Chondrocyte (in vitro differentiated cells): Measurements from ENCODE around the gene SLC44A3. TPM values are rescaled to one million over a fixed set of nuclear protein-coding genes. Genes with fewer than 3 reads are reported as not detected.

Experiments used
- DNase-seq: peaks from one replicate; pipeline ENCODE4 v3.0.0; 2021; ENCODE audit warnings: mixed read lengths, low spot score
- H3K27ac Mint-ChIP-seq: one replicate; pipeline ENCODE4 v1.8.0; 2021; ENCODE audit warnings: mild to moderate bottlenecking, moderate library complexity, mixed read lengths; ENCODE audit not compliant: unreplicated experiment
- H3K27me3 Mint-ChIP-seq: 2 replicates; pipeline ENCODE4 v1.8.0; 2021; ENCODE audit warnings: low read depth, mixed read lengths
- H3K36me3 Mint-ChIP-seq: 2 replicates; pipeline ENCODE4 v1.8.0; 2021; ENCODE audit warnings: low read depth, mixed read lengths
- H3K4me1 Mint-ChIP-seq: 2 replicates; pipeline ENCODE4 v1.8.0; 2021; ENCODE audit warnings: low read depth, mild to moderate bottlenecking, mixed read lengths
- H3K4me3 Mint-ChIP-seq: one replicate; pipeline ENCODE4 v1.8.0; 2021; ENCODE audit warnings: mild to moderate bottlenecking, moderate library complexity, mixed read lengths; ENCODE audit not compliant: unreplicated experiment
- H3K9me3 Mint-ChIP-seq: 2 replicates; pipeline ENCODE4 v1.8.0; 2021; ENCODE audit warnings: low read depth, mixed read lengths
- CTCF ChIP-seq: fragments of 200-600 bp; sonication (generic); IDR thresholded peaks from 2 replicates; pipeline ENCODE4 v1.5.0; 2021; ENCODE audit warnings: antibody characterized with exemption, mild to moderate bottlenecking, moderate library complexity
- total RNA-seq: library from RNA; stranded (reverse); gene quantifications from 3 replicates; pipeline ENCODE4 v1.2.1, GENCODE V29; 2021

Gene SLC44A3
- total RNA-seq, 1 donor from 2014 or later = 2.5 TPM

- no peak for DNase-seq
- Mint-ChIP-seq H3K27me3 (no peaks in the 10 kb centered on the region), H3K27ac (no peak overlapping the region), H3K4me1 (peaks cover 24% of the 10 kb centered on the region), H3K4me3 (no peak overlapping the region), H3K9me3 (no peaks in the 10 kb centered on the region), H3K36me3 (no peaks in the 10 kb centered on the region)
- TF ChIP-seq CTCF = no peak
Measured at GRCh38 chr1:94804442-94804837, 15.7 kb upstream of the SLC44A3 start.

- H3K27me3 Mint-ChIP-seq = no peaks in the 10 kb centered on the region
- peak; percentile 99 for TF ChIP-seq CTCF
- no peaks in the 10 kb centered on the region for H3K36me3 Mint-ChIP-seq
- DNase-seq = no peak
- H3K4me1 Mint-ChIP-seq = peaks cover 21% of the 10 kb centered on the region
- no peak overlapping the region for H3K27ac Mint-ChIP-seq
- no peaks in the 10 kb centered on the region for H3K9me3 Mint-ChIP-seq
- no peak overlapping the region for H3K4me3 Mint-ChIP-seq
Measured at GRCh38 chr1:94805912-94806311, 14.2 kb upstream of the SLC44A3 start.

GRCh38 chr1:94806441-94806871 lies 13.7 kb upstream of the SLC44A3 start:
- Mint-ChIP-seq H3K9me3 (no peaks in the 10 kb centered on the region), H3K4me1 (peaks cover 18% of the 10 kb centered on the region), H3K27me3 (no peaks in the 10 kb centered on the region), H3K36me3 (no peaks in the 10 kb centered on the region), H3K27ac (no peak overlapping the region), H3K4me3 (no peak overlapping the region)
- DNase-seq = no peak
- TF ChIP-seq CTCF = no peak

- Mint-ChIP-seq H3K9me3 (no peaks in the 10 kb centered on the region), H3K27me3 (peaks cover 2% of the 10 kb centered on the region), H3K36me3 (peaks cover 1% of the 10 kb centered on the region), H3K4me1 (peaks cover 8% of the 10 kb centered on the region), H3K27ac (no peak overlapping the region), H3K4me3 (no peak overlapping the region)
- no peak for TF ChIP-seq CTCF
- no peak for DNase-seq
Measured at GRCh38 chr1:94807742-94808491, 12.2 kb upstream of the SLC44A3 start.

- Mint-ChIP-seq H3K9me3 (no peaks in the 10 kb centered on the region), H3K4me1 (peaks cover 8% of the 10 kb centered on the region), H3K27me3 (peaks cover 2% of the 10 kb centered on the region), H3K27ac (no peak overlapping the region), H3K4me3 (no peak overlapping the region), H3K36me3 (peaks cover 6% of the 10 kb centered on the region)
- no peak for TF ChIP-seq CTCF
- DNase-seq = no peak
Measured at GRCh38 chr1:94808669-94809068, 11.5 kb upstream of the SLC44A3 start.
